MV-4-11 (cell line): ENCODE data around the gene USP15.
"Not testable (repeated sequence)": the region's sequence is repeated elsewhere in the genome, so short reads cannot be mapped to it uniquely, and the experiment has no call there.

Experiments used
- DNase-seq: peaks from one replicate; lab custom pipeline; 2025; lab: John Stamatoyannopoulos, UW

The USP15 gene

GRCh38 chr12:62328296-62328921 lies 68.2 kb downstream of the USP15 start:
- DNase-seq: peak; percentile 6

GRCh38 chr12:62331306-62331705 lies 71.1 kb downstream of the USP15 start:
- peak; percentile 46 for DNase-seq

DNA sequence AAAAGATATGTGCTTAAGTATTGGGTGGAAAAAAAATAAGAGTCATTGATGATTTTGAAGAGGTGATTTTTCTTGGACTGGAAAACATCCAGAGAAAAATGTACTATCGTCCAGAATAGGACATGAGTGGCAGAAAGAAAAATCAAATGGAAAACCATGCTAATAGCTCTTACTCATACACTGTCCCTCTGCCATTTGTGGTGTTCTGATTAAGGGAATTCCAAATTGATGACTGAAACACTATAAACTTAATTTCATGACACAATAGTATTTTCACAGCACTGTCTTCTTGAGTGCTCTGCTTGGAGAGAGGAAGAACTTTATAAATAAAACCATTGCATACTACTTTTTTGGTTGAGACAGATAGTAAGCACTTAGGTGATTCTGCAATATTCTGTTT lies 72.4 kb downstream of the USP15 start:
- no peak for DNase-seq

DNA sequence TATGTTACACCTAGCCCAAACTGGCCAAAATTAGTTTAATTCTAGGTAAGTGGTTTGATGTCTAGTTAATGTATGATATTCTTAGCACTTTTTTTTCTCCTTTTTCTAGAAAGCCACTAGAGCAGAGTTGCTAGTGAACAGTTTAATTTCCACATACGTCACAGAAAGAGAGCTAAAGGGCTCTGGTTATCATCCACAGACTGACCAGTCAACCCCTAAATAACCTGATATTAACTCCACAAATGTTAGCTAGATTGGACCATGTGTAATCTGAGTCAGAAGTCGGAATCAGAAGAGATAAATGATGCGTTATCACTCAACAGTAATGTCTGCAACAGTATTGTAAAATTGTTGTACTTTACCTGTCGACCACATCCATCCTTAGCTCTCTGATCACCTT lies 74.9 kb downstream of the USP15 start:
- no peak for DNase-seq

GRCh38 chr12:62335796-62336195 lies 75.6 kb downstream of the USP15 start:
- DNase-seq: peak; percentile 68

- DNase-seq: not testable (repeated sequence)
These were observed 77.4 kb downstream of the USP15 start for GRCh38 chr12:62337643-62338042.

GRCh38 chr12:62342614-62343303 lies 82.6 kb downstream of the USP15 start:
- DNase-seq: not testable (repeated sequence)

GRCh38 chr12:62343304-62344120 lies 83.3 kb downstream of the USP15 start:
- not testable (repeated sequence) for DNase-seq

DNA sequence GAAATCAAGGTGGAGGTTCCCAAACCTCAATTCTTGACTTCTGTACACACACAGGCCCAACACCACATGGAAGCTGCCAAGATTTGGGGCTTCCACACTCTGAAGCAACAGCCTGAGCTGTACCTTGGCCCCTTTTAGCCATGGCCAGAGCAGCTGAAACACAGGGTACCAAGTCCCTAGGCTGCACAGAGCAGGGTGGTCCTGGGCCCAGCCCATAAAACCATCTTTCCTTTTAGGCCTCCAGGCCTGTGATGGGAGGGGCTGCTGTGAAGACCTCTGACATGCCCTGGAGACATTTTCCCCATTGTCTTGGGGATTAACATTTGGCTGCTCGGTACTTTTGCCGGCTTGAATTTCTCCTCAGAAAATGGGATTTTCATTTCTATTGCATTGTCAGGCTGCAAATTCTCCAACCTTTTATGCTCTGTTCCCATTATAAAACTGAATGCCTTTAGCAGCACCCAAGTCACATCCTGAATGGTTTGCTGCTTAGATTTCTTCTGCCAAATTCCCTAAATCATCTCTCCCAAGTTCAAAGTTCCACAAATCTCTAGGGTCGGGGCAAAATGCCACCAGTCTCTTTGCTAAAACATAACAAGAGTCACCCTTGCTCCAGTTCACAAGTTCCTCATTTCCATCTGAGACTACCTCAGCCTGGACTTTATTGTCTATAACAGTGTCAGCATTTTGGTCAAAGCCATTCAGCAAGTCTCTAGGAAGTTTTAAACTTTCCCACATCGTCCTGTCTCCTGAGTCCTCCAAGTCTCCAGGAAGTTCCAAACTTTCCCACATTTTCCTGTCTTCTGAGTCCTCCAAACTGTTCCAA lies 84.7 kb downstream of the USP15 start:
- peak; percentile 26 for DNase-seq

DNA sequence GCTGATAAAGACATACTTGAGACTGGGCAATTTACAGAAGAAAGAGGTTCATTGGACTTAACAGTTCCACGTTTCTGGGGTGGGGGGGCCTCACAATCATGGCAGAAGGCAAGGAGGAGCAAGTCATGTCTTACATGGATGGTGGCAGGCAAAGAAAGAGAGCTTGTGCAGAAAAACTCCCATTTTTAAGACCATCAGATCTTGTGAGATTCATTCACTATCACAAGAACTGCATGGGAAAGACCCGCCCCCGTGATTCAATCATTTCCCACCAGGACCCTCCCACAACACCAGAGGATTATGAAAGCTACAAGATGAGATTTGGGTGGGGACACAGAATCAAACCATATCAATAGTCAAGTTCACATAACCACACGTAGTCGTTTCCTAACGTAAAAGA lies 85.5 kb downstream of the USP15 start:
- no peak for DNase-seq

- DNase-seq: no peak
These were observed 86.6 kb downstream of the USP15 start for GRCh38 chr12:62346817-62347216.

GRCh38 chr12:62347922-62348650 lies 87.9 kb downstream of the USP15 start:
- no peak for DNase-seq

- no peak for DNase-seq
These were observed 90.3 kb downstream of the USP15 start for GRCh38 chr12:62350554-62350953.

DNA sequence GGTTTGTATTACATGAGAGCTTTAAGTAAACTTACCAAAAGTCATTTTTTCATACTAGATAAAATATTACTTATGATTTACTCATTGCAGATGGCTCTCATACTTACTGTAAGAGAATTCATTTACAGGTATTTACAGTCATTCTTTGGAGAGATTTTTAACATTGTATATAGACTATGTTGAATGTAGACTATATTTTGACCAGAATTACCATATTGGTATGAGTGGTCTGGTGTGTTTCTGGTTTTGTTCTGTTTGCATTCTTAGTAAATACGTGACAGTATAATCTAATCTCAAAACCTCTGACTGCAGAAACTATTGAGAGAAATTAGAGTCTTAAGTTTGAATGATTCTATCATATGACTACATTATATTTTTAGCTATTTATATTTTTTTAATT lies 91.1 kb downstream of the USP15 start:
- no peak for DNase-seq

- no peak for DNase-seq
These were observed 100.8 kb downstream of the USP15 start for GRCh38 chr12:62361048-62361447.

- DNase-seq: no peak
These were observed 103.3 kb downstream of the USP15 start for GRCh38 chr12:62363506-62363905.

DNA sequence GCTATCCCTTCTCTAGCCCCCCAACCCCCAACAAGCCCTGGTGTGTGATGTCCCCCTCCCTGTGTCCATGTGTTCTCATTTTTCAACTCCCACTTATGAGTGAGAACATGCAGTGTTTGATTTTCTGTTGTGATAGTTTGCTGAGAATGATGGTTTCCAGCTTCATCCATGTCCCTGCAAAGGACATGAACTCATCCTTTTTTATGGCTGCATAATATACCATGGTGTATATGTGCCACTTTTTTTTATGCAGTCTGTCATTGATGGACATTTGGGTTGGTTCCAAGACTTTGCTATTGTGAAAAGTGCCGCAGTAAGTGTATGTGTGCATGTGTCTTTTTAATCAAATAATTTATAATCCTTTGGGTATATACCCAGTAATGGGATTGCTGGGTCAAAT lies 104.5 kb downstream of the USP15 start:
- not testable (repeated sequence) for DNase-seq

DNA sequence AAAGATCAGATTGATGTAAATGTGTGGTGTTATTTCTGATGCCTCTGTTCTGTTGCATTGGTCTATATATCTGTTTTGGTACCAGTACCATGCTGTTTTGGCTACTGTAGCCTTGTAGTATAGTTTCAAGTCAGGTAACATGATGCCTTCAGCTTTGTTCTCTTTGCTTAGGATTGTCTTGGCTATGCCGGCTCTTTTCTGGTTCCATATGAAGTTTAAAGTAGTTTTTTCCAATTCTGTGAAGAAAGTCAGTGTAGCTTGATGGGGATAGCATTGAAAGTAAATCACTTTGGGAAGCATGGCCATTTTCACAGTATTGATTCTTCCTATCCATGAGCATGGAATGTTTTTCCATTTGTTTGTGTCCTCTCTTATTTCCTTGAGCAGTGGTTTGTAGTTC lies 105.6 kb downstream of the USP15 start:
- not testable (repeated sequence) for DNase-seq

DNA sequence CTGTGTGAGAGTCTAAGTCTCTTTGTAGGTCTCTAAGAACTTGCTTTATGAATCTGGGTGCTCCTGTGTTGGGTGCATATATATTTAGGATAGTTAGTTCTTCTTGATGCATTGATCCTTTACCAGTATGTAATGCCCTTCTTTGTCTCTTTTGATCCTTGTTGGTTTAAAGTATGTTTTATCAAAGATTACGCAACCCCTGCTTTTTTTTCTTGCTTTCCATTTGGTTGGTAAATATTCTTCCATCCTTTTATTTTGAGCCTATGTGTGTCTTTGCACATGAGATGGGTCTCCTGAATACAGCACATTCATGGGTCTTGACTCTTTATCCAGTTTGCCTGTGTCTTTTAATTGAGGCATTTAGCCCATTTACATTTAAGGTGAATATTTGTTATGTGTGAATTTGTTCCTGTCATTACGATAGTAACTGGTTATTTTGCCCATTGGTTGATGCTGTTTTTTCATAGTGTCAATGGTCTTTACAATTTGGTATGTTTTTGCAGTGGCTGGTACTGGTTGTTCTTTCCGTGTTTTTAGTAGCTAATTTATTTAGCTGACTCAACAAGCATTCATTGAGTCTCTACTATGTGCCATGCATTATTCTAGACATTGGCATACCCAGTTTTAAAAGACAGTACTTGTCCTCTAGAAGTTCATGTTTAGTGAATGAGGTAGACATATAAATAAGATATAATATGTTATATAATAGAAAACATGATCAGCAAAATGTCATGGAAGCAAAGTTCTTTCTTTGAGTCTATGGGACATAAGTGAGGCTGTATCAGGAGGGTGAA lies 108.4 kb downstream of the USP15 start:
- not testable (repeated sequence) for DNase-seq

DNA sequence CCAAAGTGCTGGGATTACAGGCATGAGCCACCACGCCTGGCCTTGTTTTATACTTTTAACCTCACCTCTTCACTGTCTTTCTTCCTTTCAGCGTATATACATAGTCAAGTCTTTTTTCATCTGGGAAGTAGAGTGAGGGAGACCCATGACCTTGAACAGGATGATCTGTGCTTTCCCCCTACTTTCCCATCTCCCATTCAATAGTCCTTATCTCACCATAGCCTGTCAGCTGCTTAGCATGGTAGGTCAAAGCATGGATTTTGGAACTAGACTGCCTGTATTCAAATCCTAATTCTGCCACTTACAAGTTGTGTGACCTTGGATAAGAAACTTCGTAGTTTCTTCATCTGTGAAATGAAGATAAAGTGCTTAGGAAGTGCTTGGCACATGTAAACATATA lies 110.0 kb downstream of the USP15 start:
- DNase-seq: no peak

DNA sequence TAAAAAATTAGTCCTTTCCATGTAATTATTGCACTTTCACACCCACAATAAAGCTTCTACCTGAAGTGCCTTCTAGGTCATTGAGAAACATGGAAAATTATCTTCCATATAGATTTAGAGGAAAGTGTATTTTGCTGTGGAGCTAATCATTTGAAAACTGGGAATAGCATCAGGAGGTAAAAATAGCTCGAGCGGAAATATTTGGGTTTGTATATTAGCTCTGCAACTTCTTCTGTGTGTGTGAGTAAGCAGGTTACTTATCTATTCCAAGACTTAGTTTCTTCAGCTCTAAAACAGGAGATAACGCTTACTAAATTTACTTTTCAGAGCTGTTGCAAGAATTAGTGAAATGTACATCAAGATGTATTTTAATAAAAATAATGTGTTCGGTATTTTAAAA lies 111.5 kb downstream of the USP15 start:
- DNase-seq: no peak
